Gastrocnemius medialis (tissue), 4 donors: Measurements from ENCODE around the gene MARK2. TPM values are rescaled to one million over a fixed set of nuclear protein-coding genes. Genes with fewer than 3 reads are reported as not detected.

Experiments
- ATAC-seq, 2 donors: fragments of 150-250 bp; one replicate each; pipeline ENCODE4 v1.9.1; 2016
- DNase-seq, 2 donors: peaks; one replicate each; pipeline ENCODE4 v3.0.0-alpha.2; 2019
- H3K27ac ChIP-seq, 4 donors: fragments of 200-600 bp; sonication (generic); 1 replicate in 1 of 4; 2 replicates in 3 of 4; pipeline ENCODE4 v1.5.1; 2016 to 2018; ENCODE audit warnings: mild to moderate bottlenecking in 2 of 4, moderate library complexity in 1 of 4
- H3K27me3 ChIP-seq, 3 donors: fragments of 200-600 bp; sonication (generic) in 2 of 3; 1 replicate in 1 of 3; 2 replicates in 2 of 3; pipeline versions ENCODE4 v1.5.1 to v1.6.0; 2016 to 2019; ENCODE audit warnings: mild to moderate bottlenecking in 1 of 3, moderate library complexity in 1 of 3
- H3K36me3 ChIP-seq, 2 donors: fragments of 200-600 bp; sonication (generic) in 1 of 2; one replicate each; pipeline ENCODE4 v1.5.1; 2017 to 2018
- H3K4me1 ChIP-seq, 2 donors: fragments of 200-600 bp; sonication (generic) in 1 of 2; one replicate each; pipeline ENCODE4 v1.5.1; 2016 to 2017; ENCODE audit warnings: mild to moderate bottlenecking in 2 of 2
- H3K4me3 ChIP-seq, 4 donors: fragments of 200-600 bp; sonication (generic) in 3 of 4; 1 replicate in 1 of 4; 2 replicates in 3 of 4; pipeline ENCODE4 v1.5.1; 2016 to 2019; ENCODE audit warnings: mild to moderate bottlenecking in 2 of 4
- H3K9me3 ChIP-seq, 3 donors: fragments of 200-600 bp; sonication (generic) in 2 of 3; 1 replicate in 1 of 3; 2 replicates in 2 of 3; pipeline ENCODE4 v1.5.1; 2016 to 2019
- POLR2A ChIP-seq, 2 donors: fragments of 450-650 bp; IDR thresholded peaks; one replicate each; pipeline ENCODE4 v1.6.1; 2017; ENCODE audit warnings: antibody characterized with exemption in 2 of 2, mild to moderate bottlenecking in 2 of 2, moderate library complexity in 2 of 2
- in situ Hi-C, 4 donors: fragments of 200-750 bp; cut with MboI; loops; one replicate each; pipeline versions ENCODE4 v1.15.0 to v1.8.0; 2017; ENCODE audit warnings: low sequenced_read_pairs in 4 of 4
- intact Hi-C: fragments of 100-400 bp; cut with DNase I; formaldehyde crosslinking; loops from one replicate; pipeline ENCODE4 v1.15.1; 2023; ENCODE audit warnings: low total_unique reads
- total RNA-seq, 4 donors: library from RNA; depleted of rRNA; stranded (reverse); fragments of >200 nt; gene quantifications; one replicate each; pipeline versions ENCODE4 v1.1.0 to v1.2.3, GENCODE V29; 2016
- TF ChIP-seq, protein P1 (sequence below), 5 experiments: fragments of 450-650 bp in 3 of 5; fragments of 200-600 bp in 2 of 5; sonication (generic) in 2 of 5; IDR thresholded peaks in 4 of 5; conservative IDR thresholded peaks in 1 of 5; 1 replicate in 4 of 5; 2 replicates in 1 of 5; pipeline ENCODE4 v1.5.1; 2016 to 2019; ENCODE audit warnings: antibody characterized with exemption in 5 of 5, mild to moderate bottlenecking in 3 of 5, moderate library complexity in 3 of 5

Gene MARK2
- total RNA-seq, 4 donors from 2014 or later = 17.8 to 37.2 (median 30.3) TPM

DNA sequence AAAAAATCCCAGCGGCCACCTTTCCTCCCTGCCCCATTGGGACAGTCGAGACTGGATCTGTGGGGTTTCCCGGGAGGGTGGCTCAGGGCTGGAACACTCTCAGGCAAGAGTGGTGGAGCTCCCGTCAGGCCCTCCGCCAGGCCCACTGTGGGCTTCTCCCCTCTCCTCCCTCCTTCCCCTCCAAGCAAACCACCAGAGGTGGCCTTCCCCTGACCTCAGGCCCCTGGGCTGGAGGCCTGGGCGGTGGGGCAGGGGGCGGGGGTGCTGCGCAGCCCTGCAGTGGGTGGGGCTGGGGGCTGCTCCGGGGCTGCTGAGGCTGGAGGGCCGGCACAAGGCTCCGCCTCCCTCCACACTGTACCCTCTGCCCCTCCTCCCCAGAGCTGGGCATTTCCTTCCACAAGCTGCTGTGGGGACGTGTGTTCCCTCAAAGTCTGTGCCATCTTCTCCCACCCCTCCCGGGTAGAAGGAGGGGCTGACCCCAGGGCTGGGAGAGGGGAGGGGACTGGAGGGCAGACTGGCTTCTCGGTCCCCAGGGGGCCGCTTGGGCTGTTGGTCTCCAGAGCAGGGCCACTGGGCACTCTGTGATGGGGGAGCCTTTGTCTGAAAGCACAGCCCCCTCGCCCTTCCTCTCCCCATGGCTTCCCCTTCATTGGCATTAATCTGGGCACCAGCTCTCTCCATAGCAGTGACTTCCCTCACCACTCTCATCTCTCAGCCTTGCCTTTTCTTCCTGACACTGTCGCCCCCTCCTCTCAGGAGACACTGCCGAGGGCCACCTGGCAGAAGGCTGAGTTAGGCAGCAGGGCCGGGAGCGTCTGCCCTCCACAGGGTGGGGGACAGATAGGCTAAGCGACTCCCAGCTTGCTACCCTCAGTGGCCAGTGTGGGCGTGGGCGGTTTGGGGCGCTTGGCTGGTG lies 70.9 kb downstream of the MARK2 start:
- TF ChIP-seq, protein P1, sequence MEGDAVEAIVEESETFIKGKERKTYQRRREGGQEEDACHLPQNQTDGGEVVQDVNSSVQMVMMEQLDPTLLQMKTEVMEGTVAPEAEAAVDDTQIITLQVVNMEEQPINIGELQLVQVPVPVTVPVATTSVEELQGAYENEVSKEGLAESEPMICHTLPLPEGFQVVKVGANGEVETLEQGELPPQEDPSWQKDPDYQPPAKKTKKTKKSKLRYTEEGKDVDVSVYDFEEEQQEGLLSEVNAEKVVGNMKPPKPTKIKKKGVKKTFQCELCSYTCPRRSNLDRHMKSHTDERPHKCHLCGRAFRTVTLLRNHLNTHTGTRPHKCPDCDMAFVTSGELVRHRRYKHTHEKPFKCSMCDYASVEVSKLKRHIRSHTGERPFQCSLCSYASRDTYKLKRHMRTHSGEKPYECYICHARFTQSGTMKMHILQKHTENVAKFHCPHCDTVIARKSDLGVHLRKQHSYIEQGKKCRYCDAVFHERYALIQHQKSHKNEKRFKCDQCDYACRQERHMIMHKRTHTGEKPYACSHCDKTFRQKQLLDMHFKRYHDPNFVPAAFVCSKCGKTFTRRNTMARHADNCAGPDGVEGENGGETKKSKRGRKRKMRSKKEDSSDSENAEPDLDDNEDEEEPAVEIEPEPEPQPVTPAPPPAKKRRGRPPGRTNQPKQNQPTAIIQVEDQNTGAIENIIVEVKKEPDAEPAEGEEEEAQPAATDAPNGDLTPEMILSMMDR (IDR thresholded peaks at IDR 0.05 in 4 of 5, conservative IDR thresholded peaks at IDR 0.05 in 1 of 5) = no peak
- no peak for TF ChIP-seq POLR2A (IDR thresholded peaks at IDR 0.05)
- no peaks in the 10 kb centered on the region for H3K9me3 ChIP-seq
- no peak overlapping the region for H3K4me3 ChIP-seq
- no peak overlapping the region for H3K27ac ChIP-seq
- no peaks in the 10 kb centered on the region for H3K4me1 ChIP-seq
- in situ Hi-C loops = no loop called here
- ATAC-seq = no peak
- H3K36me3 ChIP-seq = peaks cover 0 to 45% of the 10 kb centered on the region in 2 donors
- no peak for DNase-seq
- intact Hi-C loops = loop anchor here (5.0 kb wide), 1 partner anchor 32 kb away; no protein-coding TSS in a partner anchor
- no peaks in the 10 kb centered on the region for H3K27me3 ChIP-seq

- in situ Hi-C loops = no loop called here
- no peak overlapping the region for H3K27ac ChIP-seq
Measured at GRCh38 chr11:63910675-63911074, 71.8 kb downstream of the MARK2 start.

GRCh38 chr11:63911440-63911839 lies 72.5 kb downstream of the MARK2 start:
- Histone ChIP-seq H3K9me3 (no peaks in the 10 kb centered on the region), H3K4me1 (peaks cover 6 to 10% of the 10 kb centered on the region in 2 donors), H3K27ac (no peak overlapping the region), H3K4me3 (no peak overlapping the region), H3K36me3 (peaks cover 0 to 35% of the 10 kb centered on the region in 2 donors), H3K27me3 (no peaks in the 10 kb centered on the region)
- in situ Hi-C loops (no loop called here), intact Hi-C loops (no loop called here)
- no peak for ATAC-seq
- TF ChIP-seq, protein P1 (IDR thresholded peaks at IDR 0.05 in 4 of 5, conservative IDR thresholded peaks at IDR 0.05 in 1 of 5) = no peak
- TF ChIP-seq POLR2A (IDR thresholded peaks at IDR 0.05) = no peak
- DNase-seq = no peak

More at GRCh38 chr11:63910675-63911074, 71.8 kb downstream of the MARK2 start:
- intact Hi-C loops = no loop called here
- Histone ChIP-seq H3K4me1 (peaks cover 0 to 2% of the 10 kb centered on the region in 2 donors), H3K27me3 (no peaks in the 10 kb centered on the region), H3K9me3 (no peaks in the 10 kb centered on the region), H3K4me3 (no peak overlapping the region), H3K36me3 (peaks cover 0 to 37% of the 10 kb centered on the region in 2 donors)
- TF ChIP-seq, protein P1 (IDR thresholded peaks at IDR 0.05 in 4 of 5, conservative IDR thresholded peaks at IDR 0.05 in 1 of 5) = no peak
- TF ChIP-seq POLR2A (IDR thresholded peaks at IDR 0.05) = no peak
- DNase-seq = no peak
- no peak for ATAC-seq

DNA sequence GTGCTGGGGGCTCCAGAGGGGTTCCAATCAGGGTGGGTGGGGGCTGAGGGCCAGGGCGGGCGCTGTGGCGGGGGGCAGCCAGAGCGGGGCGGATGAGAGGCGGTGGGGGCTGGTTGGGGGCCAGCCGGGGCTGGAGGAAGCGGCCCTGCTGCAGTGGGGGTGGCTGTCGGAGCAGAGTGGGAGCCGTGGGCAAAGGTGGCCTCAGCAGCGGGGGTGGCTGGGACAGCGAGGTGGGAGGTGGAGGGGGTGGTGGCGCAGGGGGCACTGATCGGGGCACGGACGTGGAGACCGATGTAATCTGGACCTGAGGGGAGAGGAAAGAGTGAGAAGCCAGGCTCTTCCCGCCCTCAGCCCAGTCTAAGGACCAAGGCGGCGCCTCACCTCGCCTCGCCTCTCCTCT lies 73.0 kb downstream of the MARK2 start:
- Histone ChIP-seq H3K36me3 (peaks cover 0 to 31% of the 10 kb centered on the region in 2 donors), H3K27ac (no peak overlapping the region), H3K4me1 (peaks cover 8 to 12% of the 10 kb centered on the region in 2 donors), H3K9me3 (no peaks in the 10 kb centered on the region), H3K4me3 (no peak overlapping the region), H3K27me3 (no peaks in the 10 kb centered on the region)
- intact Hi-C loops (no loop called here), in situ Hi-C loops (no loop called here)
- TF ChIP-seq, protein P1 (IDR thresholded peaks at IDR 0.05 in 4 of 5, conservative IDR thresholded peaks at IDR 0.05 in 1 of 5) = no peak
- no peak for TF ChIP-seq POLR2A (IDR thresholded peaks at IDR 0.05)
- DNase-seq (no peak), ATAC-seq (no peak)
